GM12801 (cell line): ENCODE data around the gene SKP2.

Experiments used
- TF ChIP-seq, protein P1 (sequence below): IDR thresholded peaks from one replicate; pipeline ENCODE4 v1.5.1; 2011; ENCODE audit warnings: control low read depth; ENCODE audit not compliant: insufficient read length; ENCODE audit errors: extremely low read depth

The SKP2 gene

DNA sequence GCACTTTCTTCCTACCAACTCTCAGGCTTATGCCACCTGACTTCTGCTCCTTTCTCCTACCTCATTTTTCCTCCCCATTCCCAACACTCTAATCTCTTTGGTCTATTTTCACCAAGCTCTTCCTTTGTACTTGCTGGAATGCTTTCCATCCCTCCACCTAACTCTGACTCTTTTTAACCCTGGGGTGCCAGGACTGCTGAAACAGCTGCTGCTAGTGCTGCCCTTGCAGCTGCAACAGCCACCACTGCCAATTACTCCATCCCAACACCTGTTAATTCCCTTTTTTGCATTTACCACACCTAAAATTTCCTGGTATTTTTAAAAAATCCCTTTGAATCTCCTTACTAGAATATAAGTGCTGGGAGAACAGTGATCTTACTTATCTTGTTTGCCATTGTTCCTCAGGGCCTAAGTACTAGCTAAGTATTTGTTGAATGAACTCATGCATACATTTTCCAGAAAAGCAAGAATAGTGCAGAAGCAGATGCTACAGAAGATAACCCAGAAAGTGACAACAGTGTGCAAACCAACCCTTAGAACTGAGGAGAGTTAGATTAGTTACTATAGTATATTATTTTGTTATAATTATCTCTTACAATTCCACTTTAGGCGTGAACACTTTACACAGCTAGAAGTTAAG is 78.4 kb downstream of the SKP2 start:
- TF ChIP-seq, protein P1, sequence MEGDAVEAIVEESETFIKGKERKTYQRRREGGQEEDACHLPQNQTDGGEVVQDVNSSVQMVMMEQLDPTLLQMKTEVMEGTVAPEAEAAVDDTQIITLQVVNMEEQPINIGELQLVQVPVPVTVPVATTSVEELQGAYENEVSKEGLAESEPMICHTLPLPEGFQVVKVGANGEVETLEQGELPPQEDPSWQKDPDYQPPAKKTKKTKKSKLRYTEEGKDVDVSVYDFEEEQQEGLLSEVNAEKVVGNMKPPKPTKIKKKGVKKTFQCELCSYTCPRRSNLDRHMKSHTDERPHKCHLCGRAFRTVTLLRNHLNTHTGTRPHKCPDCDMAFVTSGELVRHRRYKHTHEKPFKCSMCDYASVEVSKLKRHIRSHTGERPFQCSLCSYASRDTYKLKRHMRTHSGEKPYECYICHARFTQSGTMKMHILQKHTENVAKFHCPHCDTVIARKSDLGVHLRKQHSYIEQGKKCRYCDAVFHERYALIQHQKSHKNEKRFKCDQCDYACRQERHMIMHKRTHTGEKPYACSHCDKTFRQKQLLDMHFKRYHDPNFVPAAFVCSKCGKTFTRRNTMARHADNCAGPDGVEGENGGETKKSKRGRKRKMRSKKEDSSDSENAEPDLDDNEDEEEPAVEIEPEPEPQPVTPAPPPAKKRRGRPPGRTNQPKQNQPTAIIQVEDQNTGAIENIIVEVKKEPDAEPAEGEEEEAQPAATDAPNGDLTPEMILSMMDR = no peak

DNA sequence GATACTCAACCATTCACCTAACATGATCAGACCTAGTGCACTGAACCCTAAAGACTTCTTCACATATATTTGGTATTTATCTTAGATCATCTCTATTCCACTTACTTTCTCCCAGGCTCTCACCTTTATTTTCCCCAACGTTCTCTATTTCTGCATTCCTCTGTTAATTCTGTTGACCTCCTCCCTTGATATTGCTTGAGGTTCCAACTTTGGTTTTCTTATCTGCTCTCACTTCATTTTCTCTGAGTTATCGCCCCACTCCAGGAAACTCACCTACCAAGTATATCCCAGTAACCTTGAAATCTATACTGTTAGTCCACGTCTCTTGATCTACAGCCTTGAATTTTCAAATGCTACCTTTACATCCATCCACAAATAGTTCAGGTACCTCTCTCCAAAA is 80.6 kb downstream of the SKP2 start:
- TF ChIP-seq, protein P1 = no peak
